ENCODE results near the gene LMOD1.
"Not testable (repeated sequence)": the region's sequence is repeated elsewhere in the genome, so short reads cannot be mapped to it uniquely, and the experiment has no call there.

LMOD1 gene

DNA sequence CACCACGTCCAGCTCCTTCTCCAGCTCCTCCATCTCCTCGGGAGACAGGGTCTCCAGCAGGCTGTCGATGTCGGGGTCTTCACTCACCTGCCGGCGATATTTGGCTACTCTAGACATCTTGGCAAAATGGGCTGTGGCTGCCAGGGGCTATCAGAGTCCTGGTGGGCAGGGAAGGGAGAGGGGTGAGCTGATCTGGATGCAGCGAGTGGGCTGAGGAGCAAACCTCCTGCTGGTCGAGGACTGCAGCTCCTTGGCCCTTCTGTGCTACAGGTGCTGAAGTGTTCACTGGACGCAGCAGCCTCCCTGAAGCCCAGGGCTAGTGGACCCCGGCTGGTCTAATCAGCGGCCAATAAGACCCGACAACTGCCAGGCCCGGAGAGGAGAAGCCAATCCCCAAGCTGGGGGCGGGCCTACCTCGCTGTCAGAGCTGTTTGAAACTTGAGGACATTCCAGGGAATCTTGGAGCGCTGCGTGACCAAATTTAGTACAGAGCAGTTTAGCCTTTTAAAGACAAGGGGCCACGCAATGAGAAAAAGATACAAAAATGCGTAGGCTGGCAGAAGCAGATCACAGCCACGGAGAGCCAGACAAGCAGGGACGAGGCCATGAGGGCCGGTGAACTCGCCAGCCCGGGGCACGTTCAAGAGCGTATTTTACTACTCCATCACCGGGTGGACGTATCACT is at the start of gene LMOD1:
TSS of gene LMOD1 (minus strand) at position 325 of the 685 bp plus-strand sequence. CDS start at position 117, 208 bp downstream.
- peak; percentile 5 for DNase-seq

DNA sequence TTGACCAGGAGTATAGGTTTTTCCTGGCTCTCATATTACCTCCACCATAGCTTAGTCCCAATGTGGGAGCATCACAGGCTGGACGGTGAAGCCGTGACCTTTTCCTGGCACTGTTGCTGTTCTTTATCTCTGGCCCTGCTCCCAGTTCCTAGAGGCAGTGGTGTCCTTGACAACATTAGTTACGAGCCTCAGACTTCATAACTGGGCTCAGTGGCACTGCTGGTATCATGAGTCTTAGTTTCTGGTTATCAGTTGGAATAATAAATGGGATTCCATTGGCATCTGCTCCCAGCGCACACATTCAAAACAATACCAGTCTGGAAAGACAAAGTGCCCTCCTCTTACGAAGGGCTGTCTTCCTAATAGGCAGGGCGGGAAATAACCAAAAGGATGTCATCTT is 44.1 kb upstream of the LMOD1 start:
- DNase-seq: no peak

DNA sequence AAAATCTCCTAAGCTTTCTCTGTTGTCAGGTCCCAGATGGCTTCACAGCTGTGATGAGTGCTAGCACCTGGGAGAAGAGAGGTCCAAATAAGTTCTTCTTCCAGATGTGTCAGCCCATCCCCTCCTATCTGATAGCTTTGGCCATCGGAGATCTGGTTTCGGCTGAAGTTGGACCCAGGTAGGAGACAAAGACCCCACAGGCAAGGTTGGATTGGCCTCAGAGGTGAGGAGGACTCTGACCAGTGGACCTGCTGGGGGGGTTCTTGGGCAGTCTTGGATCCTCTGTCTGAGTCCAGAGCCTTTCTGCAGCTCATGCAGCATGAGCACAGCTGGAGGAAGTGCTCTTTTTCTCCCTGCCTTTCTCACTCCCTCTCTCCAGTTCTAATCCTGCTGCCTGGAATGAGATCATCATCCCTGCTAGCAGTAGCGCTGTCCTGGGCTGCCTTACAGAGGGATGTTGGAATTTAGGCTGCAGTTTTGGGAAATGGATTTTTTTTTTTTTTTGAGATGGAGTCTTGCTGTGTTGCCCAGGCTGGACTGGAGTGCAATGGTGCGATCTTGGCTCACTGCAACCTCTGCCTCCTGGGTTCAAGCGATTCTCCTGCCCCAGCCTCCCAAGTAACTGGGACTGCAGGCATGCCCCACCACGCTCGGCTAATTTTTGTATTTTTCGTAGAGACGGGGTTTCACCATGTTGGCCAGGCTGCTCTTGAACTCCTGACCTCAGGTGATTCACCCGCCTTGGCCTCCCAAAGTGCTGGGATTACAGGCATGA is 43.2 kb upstream of the LMOD1 start:
- no peak for DNase-seq

DNA sequence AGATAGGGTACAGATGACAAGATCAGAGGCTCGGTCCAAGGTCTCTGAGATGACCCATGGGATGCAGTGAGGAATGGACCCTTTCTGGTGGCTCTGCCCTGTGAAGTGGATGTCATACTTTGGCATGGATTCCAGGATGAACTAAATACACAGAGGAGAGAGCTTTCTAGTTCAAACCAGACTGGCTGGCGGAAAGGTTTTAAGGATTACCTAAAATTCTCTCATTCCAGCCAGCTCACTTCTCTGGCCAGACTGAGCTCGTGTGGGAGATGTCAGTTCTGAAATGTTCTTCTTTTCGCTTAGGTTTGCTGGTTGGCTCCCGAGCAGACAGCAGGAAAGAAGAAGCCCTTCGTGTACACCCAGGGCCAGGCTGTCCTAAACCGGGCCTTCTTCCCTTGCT is 42.3 kb upstream of the LMOD1 start:
- DNase-seq: no peak

DNA sequence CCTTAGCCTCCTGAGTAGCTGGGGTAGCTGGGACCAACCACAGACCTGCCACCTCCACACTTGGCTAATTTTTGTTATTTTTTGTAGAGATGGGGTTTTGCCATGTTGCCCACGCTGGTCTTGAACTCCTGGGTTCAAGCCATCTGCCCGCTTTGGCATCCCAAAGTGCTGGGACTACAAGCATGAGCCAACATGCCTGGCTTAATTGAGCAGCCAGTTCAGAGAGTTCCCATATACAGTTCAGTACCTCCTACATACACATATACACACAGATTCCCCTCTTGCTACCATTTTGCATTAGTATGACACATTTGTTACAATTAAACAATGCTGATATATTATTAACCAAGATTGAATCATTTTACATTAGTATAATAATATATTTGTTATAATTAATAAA is 39.0 kb upstream of the LMOD1 start:
- no peak for DNase-seq

DNA sequence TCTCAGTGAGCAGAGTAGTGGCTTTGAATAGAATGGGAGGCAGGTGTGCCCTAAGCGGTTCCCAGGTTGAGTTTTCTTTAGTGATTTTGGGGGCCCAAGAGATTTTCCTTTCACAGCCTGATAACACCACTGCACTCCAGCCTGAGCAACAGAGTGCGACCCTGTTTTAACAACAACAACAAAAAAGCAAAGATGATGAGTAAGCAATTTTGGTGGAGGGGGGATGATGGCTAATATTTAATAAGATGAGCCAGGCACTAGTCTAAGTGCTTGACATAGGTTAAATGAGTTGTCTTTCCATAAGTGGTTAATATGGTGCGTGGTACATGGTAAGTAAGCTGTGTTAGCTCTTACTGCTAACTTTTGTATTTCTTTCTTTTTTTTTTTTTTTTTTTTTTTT is 38.1 kb upstream of the LMOD1 start:
- DNase-seq: no peak

DNA sequence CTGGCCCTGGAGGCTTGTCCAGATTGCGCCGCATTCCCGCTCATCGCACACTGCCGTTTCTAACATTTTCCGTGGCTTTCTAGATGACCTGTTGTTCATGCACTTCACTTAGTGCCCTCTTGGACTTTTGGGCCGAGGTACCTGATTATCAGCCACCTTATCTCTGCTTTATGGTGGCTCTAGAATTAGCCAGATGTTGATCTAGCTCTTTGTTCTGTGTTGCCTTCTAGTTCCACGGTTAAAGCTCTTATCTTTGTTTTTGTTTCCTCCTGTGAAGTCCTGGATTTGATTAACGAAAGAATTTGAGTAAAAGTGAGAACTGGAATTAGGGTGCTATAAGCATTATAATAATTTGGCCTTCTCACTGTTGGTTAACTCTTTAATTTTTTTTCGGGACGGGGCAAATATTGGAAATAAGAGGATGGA is 37.0 kb upstream of the LMOD1 start:
- no peak for DNase-seq

DNA sequence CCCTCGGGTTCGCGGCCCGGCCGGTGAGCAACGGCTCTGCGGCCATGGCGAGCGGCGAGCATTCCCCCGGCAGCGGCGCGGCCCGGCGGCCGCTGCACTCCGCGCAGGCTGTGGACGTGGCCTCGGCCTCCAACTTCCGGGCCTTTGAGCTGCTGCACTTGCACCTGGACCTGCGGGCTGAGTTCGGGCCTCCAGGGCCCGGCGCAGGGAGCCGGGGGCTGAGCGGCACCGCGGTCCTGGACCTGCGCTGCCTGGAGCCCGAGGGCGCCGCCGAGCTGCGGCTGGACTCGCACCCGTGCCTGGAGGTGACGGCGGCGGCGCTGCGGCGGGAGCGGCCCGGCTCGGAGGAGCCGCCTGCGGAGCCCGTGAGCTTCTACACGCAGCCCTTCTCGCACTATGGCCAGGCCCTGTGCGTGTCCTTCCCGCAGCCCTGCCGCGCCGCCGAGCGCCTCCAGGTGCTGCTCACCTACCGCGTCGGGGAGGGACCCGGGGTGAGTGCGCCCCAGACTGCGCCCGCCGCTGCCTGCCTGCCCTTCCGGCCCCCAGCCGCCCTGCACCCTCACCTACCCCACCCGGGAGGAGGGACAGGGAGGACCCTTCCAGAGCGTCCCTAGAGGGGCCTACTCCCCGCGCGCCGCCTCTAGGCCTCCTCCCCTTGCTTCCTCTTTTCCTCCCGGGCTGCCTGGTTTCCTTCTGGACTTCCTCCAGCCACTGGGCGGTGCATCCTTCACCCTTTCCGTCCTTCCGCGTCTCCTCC is 36.5 kb upstream of the LMOD1 start, which contains the start of gene RNPEP:
TSS of gene RNPEP (plus strand) at position 26 of the 757 bp plus-strand sequence. CDS start at position 45, 19 bp downstream.
- DNase-seq: peak; percentile 91

DNA sequence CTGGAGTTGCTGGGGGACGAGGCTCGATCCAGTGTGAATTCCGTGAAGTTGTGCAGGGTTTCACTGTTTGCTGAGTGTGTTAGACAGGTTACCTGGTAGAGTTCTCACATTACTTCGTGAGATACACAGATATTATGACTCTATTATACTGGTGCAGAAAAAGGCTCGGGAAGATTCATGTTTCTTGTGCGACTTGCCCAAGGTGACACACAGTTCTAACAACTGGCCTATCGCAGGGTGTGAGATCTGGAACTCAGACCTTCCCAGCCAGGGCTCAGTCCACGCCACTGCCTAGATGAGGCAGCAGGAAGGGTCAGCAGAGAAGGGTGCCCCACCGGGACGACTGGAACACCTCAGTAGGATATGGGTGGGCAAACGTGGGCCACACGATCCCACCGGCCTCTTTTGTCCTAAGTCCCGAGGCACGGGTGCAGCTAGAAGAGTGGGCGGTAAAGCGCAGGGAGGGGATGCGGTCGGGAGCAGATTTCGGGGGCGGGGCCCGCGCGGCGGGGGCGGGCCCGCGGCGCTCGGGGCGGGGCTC is 35.8 kb upstream of the LMOD1 start:
- DNase-seq: peak; percentile 83

DNA sequence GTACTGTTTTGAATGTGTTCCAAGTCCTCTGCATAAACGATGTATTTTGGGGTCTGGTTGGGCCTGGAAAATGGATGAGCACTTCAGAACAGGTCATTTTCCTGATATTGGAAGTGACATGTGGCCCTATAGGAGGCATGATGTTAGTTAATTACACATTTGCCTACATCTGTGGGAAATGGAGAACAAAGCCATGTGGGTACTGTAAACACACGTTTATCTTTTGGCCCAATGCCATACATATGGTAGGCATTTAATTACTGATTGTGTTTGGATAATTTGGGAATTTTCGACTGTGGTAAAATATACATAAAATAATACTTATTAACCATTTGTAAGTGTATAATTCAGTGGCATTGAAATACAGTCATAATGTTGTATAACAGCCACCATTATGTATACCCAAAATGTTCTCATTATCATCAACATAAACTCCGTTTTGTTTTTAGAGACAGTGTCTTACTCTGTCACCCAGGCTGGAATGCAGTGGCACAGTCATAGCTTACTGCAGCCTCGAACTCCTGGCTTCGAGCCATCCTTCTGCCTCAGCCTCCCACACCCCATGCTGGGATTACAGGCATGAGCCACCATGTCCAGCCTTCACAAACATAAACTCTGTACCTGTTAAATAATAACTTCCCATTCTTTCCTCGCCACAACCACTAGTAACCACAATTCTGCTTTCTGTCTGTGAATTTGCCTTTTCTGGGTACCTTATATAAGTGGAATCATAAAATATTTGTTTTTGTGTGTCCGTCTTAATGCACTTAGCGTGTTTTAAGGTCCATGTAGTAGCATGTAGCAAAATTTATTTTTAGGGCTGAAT is 24.2 kb upstream of the LMOD1 start:
- DNase-seq: no peak

DNA sequence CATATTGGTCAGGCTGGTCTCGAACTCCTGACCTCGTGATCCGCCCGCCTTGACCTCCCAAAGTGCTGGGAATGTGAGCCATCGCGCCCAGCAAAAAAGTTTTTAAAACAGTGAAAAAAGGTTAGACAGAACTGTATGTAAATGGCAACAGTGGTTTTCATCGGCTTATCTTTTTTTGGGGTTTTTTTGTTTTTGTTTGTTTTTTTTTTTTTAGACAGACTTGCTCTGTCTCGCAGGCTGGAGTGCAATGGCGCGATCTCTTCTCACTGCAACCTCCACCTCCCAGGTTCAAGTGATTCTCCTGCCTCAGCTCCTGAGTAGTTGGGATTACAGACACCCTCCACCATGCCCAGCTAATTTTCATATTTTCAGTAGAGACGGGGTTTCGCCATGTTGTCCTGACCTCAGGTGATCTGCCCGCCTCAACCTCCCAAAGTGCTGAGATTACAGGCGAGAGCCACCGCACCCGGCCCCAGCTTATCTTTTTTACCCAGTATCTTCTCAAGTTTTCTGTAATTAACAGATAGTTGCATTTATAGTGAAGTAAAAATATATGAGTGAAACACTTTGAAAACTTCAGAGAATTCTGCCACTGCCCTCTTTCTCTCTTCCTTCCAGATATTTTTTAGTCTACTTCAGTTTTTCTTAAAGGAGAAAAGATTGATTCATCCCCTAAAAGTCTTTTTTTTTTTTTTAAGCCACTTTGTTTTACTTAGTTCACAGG is 22.0 kb upstream of the LMOD1 start:
- DNase-seq: no peak

DNA sequence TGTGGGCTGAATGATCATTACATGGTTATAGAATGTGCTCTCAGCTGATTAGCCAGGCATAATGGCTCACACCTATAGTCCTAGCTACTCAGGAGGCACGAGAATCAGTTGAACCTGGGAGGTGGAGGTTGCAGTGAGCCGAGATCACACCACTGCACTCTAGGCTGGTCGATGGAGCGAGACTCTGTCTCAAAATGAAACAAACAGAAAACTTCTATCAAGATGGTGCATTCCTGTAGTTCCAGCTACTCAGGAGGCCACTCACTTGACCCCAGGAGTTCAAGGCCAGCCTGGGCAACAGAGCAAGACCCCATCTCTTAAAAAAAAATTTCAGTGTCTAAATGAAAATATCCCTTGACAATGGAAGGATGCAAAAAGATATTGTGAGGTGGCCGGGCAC is 19.8 kb upstream of the LMOD1 start:
- DNase-seq: no peak

DNA sequence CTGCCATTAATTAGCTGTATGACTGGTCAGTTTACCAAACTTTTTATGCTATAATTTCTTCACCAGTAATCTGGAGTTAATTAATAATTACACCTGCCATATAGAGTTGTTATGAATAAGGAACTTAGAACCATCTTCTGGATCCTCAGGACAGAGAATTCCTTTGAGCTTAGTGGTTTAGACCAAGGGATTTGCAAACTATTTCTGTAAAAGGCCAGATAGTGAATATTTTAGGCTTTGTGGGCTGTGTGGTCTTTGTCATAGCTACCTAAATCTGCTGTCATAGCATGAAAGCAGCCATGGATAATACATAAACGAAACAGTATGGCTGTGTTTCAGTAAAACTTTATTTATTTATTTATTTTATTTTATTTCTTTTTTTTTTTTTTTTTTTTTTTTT is 17.9 kb upstream of the LMOD1 start:
- no peak for DNase-seq

DNA sequence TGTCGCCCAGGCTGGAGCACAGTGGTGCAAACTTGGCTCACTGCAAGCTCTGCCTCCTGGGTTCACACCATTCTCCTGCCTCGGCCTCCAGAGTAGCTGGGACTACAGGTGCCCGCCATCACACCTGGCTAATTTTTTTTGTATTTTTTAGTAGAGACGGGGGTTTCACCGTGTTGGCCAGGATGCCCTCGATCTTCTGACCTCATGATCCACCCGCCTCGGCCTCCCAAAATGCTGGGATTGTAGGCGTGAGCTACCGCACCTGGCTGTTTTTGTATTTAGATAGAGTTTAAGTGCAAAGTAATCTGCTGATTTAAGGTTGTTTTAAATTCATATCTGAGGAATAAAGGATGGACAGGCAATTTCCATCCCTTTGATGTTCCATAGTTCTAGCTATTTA is 16.0 kb upstream of the LMOD1 start:
- DNase-seq: not testable (repeated sequence)

DNA sequence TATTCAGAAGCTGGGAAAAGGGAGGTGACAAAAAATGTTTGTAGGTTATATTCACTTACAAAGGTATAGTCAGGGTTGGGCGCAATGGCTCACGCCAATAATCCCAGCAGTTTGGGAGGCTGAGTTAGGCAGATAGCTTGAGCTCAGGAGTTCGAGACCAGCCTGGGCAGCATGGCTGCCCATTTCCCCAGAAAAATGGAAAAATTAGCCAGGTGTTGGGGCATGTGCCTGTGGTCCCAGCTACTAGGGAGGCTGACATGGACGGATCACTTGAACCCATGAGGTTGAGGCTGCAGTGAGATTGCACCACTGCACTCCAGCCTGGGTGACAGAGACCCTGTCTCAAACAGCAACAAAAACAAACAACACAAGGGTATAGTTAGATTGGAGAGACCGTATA is 12.0 kb upstream of the LMOD1 start:
- DNase-seq: no peak

DNA sequence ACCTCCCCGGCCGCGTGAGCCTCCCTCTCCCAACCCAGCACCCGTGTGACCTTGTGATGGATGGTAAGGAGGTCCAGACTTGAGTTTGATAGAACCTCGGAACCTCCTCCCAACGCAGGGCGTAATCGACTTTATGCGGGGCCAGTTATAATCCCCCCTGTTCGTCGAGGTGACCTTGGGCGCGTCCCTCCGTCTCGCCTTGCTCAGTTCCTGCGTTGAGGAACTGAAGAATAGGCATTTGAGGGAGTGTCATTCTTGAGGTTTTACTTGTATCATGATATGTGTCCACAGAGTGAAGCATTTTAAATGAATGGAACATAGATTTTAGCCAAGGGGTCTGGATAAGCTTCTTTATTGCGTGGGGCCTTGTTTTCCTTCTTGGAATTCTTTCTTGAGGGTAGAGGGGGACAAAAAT is 9.4 kb upstream of the LMOD1 start:
- peak; percentile 53 for DNase-seq

DNA sequence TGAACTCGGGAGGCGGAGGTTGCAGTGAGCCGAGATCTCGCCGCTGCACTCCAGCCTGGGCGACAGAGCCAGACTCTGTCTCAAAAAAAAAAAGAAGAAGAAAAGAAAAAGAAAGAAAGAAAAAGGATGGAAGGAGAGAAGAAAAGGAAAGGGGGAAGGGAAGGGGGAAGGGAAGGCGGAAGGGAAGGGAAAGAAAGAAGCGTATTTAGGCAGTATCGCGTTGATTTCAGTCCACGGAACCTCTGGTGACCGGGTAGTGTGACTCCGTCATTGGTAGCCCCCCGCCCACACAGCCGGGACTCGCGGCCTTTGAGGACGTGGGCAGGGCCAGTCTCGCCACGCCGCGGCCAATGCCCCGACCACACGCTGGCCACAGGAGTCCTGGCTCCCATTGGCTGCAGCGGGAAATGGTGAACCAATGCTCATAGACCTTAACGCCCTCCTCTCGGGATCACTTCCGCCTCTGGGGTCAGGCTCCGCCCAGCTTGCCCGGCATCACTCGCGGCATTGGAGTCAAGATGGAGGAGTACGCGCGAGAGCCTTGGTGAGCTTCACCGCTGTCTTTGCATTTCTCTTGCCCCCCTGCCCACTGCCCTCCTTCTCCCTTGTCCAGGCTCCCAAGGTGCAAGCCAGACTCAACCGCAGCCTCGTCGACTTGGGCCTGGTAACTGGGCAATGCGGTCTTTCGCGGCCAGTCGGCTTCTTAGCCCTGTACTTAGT is 8.8 kb upstream of the LMOD1 start, which contains the start of gene TIMM17A:
TSS of gene TIMM17A (plus strand) at position 495 of the 720 bp plus-strand sequence. CDS start at position 519, 24 bp downstream.
- DNase-seq: peak; percentile 100

DNA sequence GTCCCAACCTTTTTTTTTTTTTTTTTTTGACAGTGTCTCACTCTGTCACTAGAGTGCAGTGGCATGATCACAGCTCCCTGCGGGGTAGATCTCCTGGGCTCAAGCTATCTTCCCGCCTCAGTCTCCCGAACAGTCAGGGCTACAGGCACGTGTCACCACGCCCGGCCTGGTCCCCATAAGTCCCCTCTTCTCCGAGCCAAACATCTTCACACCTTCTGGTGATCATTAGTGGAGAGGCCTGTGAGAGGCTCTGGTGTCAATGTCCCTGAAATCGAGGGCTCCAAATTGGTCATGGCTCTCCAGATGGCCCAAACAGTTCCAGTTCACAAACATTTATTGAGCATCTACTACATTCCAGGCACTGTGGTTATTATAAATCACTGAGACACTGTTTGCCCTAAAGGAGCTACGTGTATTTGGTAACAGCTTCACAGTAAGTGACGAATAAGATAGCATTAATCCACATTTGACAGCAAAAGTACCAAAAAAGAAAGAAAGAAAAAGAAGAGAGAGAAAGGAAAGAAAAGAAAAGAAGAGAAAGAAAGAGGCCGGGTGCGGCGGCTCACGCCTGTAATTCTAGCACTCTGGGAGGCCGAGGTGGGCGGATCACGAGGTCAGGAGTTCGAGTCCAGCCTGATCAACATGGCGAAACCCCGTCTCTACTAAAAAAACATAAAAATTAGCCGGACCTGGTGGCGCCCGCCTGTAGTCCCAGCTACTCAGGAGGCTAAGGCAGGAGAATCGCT is 8.1 kb upstream of the LMOD1 start:
- peak; percentile 6 for DNase-seq

DNA sequence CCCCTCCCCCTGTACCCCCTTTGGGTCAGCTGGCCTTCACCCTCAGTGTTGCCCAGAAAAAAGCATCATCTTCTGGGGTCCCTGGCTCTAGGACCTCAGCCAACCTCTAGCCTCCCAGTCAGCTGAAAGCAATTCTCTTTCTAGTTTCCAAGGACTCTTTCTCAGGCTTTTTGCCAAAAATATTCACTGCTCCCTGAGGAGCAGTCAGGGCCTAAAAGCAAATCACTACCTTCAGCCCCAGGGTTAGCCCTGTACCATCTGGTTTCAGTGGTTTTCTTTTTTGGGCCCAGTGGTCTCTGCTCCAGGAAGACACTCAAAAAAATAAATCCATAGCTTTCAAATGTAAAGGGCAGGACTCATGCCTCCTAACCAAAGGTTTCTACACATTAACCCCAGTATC is 3.1 kb upstream of the LMOD1 start:
- no peak for DNase-seq

DNA sequence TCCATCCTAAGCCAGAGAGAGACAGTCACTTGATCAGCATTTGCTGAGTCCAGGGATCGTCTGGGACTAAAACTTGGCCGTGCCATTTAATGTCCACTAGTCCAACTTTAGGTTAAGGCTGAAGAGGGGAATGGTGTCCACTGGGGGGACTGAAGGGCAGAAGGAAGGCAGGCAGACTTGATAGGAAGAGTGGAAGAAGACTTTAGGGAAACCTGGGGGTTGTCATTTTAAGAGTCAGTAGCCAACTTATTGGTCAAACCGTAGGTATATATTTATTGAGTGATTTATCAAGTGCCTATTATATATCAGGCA is 1.3 kb upstream of the LMOD1 start:
- DNase-seq: no peak
